Measurements from ENCODE around the gene HECW1. TPM values are rescaled to one million over a fixed set of nuclear protein-coding genes. Genes with fewer than 3 reads are reported as not detected.

The HECW1 gene
- total and polyA plus RNA-seq, 11 donors, result 0.23 TPM; not detected in 10

DNA sequence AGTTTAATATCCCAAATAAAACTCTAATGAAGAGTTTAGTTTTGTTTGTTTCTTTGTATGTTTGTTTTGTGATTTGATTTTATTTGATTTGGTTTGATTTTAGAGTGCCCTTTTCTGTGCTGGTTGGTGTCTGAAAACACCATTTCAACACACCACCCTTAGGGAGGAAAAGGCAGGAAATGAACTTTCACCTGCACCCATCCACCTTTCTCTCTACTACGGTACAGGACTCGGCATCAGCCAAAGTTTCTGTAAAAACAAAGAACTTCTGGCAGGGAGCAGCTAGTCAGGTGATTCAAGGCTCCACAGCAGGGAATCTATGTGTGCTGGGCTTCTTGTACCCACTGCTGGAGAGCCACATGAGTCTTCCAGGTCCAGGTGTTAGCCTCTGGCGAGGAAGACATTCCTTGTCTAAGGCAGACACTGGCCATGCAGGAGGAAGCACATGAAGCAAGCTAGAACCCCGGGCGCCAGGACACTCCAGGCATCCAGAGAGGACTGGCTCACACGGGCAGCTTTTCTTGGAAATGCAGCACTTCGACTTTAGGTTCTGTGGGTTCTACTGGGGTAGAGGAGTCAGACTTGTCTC, 448.4 kb downstream of the HECW1 start:
- no peak for TF ChIP-seq POLR2A (IDR thresholded peaks at IDR 0.05)
- TF ChIP-seq, protein P1, sequence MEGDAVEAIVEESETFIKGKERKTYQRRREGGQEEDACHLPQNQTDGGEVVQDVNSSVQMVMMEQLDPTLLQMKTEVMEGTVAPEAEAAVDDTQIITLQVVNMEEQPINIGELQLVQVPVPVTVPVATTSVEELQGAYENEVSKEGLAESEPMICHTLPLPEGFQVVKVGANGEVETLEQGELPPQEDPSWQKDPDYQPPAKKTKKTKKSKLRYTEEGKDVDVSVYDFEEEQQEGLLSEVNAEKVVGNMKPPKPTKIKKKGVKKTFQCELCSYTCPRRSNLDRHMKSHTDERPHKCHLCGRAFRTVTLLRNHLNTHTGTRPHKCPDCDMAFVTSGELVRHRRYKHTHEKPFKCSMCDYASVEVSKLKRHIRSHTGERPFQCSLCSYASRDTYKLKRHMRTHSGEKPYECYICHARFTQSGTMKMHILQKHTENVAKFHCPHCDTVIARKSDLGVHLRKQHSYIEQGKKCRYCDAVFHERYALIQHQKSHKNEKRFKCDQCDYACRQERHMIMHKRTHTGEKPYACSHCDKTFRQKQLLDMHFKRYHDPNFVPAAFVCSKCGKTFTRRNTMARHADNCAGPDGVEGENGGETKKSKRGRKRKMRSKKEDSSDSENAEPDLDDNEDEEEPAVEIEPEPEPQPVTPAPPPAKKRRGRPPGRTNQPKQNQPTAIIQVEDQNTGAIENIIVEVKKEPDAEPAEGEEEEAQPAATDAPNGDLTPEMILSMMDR (IDR thresholded peaks at IDR 0.05), result no peak
- peaks cover 0 to 9% (median 0%) of the 10 kb centered on the region in 9 donors for H3K27me3 ChIP-seq
- intact Hi-C loops (cut with DNase I), result loop anchor here in 1 of 10 donors (10.0 kb wide), 1 partner anchor 284 kb away; no protein-coding TSS in a partner anchor

DNA sequence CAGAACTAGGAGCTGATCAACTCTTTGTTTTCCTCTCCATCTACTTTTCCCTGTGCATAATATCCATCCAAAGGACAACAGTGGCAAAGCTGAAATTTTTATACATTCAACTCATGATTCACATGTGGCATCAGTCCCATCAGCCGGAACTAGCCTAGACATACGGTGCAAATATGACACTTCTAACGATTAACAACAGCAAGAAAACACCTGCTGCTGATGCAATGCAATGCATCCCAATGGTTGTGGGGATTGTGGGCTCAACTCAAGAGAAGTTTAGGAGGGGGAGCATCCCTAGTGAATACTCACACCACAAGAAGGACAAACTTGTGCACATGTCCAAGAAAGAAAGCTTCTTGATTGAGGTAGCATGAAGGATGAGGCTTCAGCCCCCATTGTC, 449.9 kb downstream of the HECW1 start:
- Histone ChIP-seq H3K4me3 (no peak overlapping the region), H3K27ac (no peak overlapping the region), H3K36me3 (no peaks in the 10 kb centered on the region), H3K4me1 (no peaks in the 10 kb centered on the region), H3K27me3 (peaks cover 0 to 9% (median 0%) of the 10 kb centered on the region in 9 donors), H3K9me3 (no peaks in the 10 kb centered on the region)
- TF ChIP-seq, protein P1 (IDR thresholded peaks at IDR 0.05), result no peak
- TF ChIP-seq POLR2A (IDR thresholded peaks at IDR 0.05), result no peak
- 88 to 94% (median 91%) methylated on average over 3 of the region's 3 CpGs for WGBS, 4 donors
- no peak for DNase-seq
- intact Hi-C loops (cut with DNase I), result loop anchor here in 1 of 10 donors (10.0 kb wide), 1 partner anchor 282 kb away; no protein-coding TSS in a partner anchor
- no peak for ATAC-seq

More for the DNA sequence above, 448.4 kb downstream of the HECW1 start:
- no peak for ATAC-seq
- Histone ChIP-seq H3K27ac (no peak overlapping the region), H3K4me3 (no peak overlapping the region), H3K4me1 (no peaks in the 10 kb centered on the region), H3K36me3 (no peaks in the 10 kb centered on the region), H3K9me3 (no peaks in the 10 kb centered on the region)
- WGBS, 4 donors, result 74 to 85% (median 79%) methylated on average over 4 to 7 of the region's 7 CpGs
- DNase-seq, result no peak

DNA sequence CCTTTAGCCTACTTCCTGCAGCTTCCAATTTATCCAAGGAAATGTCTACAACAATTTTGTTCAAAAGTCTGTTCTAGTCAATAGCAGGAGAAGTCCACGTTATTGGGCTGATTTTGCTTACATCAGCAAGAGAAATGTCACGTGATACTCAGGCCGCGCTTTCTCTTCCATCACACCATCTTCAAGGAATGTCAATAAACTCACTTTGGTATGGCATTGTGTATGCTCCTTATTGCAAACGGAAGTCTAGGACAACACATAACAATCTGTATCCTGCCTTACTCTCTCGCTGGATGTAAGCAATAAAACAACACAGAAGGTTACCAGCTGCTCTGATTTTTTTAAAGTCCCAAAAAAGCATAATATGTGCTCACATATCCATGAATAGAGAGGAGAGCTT, 453.3 kb downstream of the HECW1 start:
- TF ChIP-seq, protein P1 (IDR thresholded peaks at IDR 0.05), result no peak
- TF ChIP-seq POLR2A (IDR thresholded peaks at IDR 0.05), result no peak
- no peak for DNase-seq
- WGBS, 4 donors, result 50 to 63% (median 61%) methylated on average over 6 of the region's 6 CpGs
- no peak overlapping the region for H3K4me3 ChIP-seq
- peaks cover 0 to 9% (median 0%) of the 10 kb centered on the region in 9 donors for H3K27me3 ChIP-seq
- H3K27ac ChIP-seq, result no peak overlapping the region
- ATAC-seq, result no peak
- no peaks in the 10 kb centered on the region for H3K36me3 ChIP-seq
- no peaks in the 10 kb centered on the region for H3K9me3 ChIP-seq
- no peaks in the 10 kb centered on the region for H3K4me1 ChIP-seq
- intact Hi-C loops (cut with DNase I), result loop anchor here in 1 of 10 donors (10.0 kb wide), 1 partner anchor 279 kb away; no protein-coding TSS in a partner anchor

DNA sequence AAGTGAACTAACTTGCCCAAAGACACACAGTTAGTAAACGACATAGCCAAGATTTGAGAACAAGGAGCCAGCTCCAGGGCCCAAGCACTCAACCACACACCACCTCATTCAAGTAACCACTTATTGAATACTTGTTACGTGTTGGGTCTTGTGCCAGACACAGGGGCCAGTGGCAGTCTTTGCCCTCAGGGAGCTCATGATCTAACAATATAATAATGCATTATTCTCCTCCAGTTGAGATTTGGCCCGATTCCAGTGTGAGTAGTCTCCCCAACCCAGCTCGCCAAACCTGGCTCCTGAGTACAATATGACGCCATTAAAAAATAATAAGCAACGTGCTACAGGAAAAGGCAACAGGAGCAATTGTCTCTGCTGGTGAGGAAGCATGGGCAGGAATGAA, 456.1 kb downstream of the HECW1 start:
- TF ChIP-seq, protein P1 (IDR thresholded peaks at IDR 0.05), result no peak
- TF ChIP-seq POLR2A (IDR thresholded peaks at IDR 0.05), result no peak
- H3K27ac ChIP-seq, result no peak overlapping the region
- intact Hi-C loops (cut with DNase I), result loop anchor here in 1 of 10 donors (10.0 kb wide), 1 partner anchor 276 kb away; no protein-coding TSS in a partner anchor
- peaks cover 0 to 3% (median 0%) of the 10 kb centered on the region in 9 donors for H3K27me3 ChIP-seq
- H3K36me3 ChIP-seq, result no peaks in the 10 kb centered on the region
- H3K9me3 ChIP-seq, result no peaks in the 10 kb centered on the region
- DNase-seq (no peak), ATAC-seq (no peak)
- no peak overlapping the region for H3K4me3 ChIP-seq
- H3K4me1 ChIP-seq, result peaks cover 0 to 12% (median 0%) of the 10 kb centered on the region in 12 donors
- 53 to 70% (median 66%) methylated on average over 6 of the region's 6 CpGs for WGBS, 4 donors

Measured in heart left ventricle (tissue), 16 donors.